Frontal cortex (tissue), 4 donors: ENCODE results near the gene TLCD5. TPM values are rescaled to one million over a fixed set of nuclear protein-coding genes. Genes with fewer than 3 reads are reported as not detected.

Experiments
- DNase-seq, 2 donors: peaks; one replicate each; pipeline ENCODE4 v3.0.0; 2012; ENCODE audit warnings: low spot score in 2 of 2
- FAIRE-seq: peaks from 2 replicates; lab custom pipeline; 2012; peaks lifted over from hg19 to GRCh38; lab: Jason Lieb, UNC
- small RNA-seq: library from RNA; depleted of rRNA; stranded (forward); fragments of <200 nt; gene quantifications from one replicate; pipeline ENCODE3, GENCODE V24; 2014
- total RNA-seq: library from RNA; depleted of rRNA; stranded (reverse); fragments of >200 nt; gene quantifications from one replicate; pipeline ENCODE4 v1.2.3, GENCODE V29; 2014
- donor health status: control.
- donor health status: control.
- donor health status: control.

TLCD5 gene
- total RNA-seq, 1 donor from 2014 or later, result 16.3 TPM

GRCh38 chr11:120372296-120372695, 47.2 kb downstream of the TLCD5 start:
- FAIRE-seq, result no peak
- no peak for DNase-seq

GRCh38 chr11:120375076-120375475, 50.0 kb downstream of the TLCD5 start:
- no peak for FAIRE-seq
- no peak for DNase-seq

- no peak for DNase-seq
- FAIRE-seq, result no peak
Measured at GRCh38 chr11:120376547-120377182, 51.6 kb downstream of the TLCD5 start.

GRCh38 chr11:120378474-120378873, 53.4 kb downstream of the TLCD5 start:
- DNase-seq, result no peak
- FAIRE-seq, result no peak

GRCh38 chr11:120381401-120381800, 56.3 kb downstream of the TLCD5 start:
- DNase-seq (no peak), FAIRE-seq (no peak)

Small RNA genes lying within 50 kb of the gene (small RNA-seq; reads per million reads assigned to genes)
- gene RF00100, result 1,587 reads per million, percentile 99 among the genes with 10 or more reads in this experiment

Other genes with a start within 250 kb of the TLCD5 start
- gene TRIM29, start 187.2 kb upstream of the TLCD5 start, total RNA-seq, result not detected
- gene OAF, start 114.3 kb upstream of the TLCD5 start, total RNA-seq, result 1.2 TPM
- 0.41 TPM for gene POU2F3, start 85.2 kb upstream of the TLCD5 start, total RNA-seq
- 202 TPM for gene ARHGEF12, start 11.1 kb downstream of the TLCD5 start, total RNA-seq
- gene GRIK4, start 186.4 kb downstream of the TLCD5 start, total RNA-seq, result 3.3 TPM